ENCODE data around the gene CGB3.
A peak's percentile ranks its signal among the peaks of the same experiment; 100 is the strongest.
"Not testable (repeated sequence)": the region's sequence is repeated elsewhere in the genome, so short reads cannot be mapped to it uniquely, and the experiment has no call there.

CGB3 gene

DNA sequence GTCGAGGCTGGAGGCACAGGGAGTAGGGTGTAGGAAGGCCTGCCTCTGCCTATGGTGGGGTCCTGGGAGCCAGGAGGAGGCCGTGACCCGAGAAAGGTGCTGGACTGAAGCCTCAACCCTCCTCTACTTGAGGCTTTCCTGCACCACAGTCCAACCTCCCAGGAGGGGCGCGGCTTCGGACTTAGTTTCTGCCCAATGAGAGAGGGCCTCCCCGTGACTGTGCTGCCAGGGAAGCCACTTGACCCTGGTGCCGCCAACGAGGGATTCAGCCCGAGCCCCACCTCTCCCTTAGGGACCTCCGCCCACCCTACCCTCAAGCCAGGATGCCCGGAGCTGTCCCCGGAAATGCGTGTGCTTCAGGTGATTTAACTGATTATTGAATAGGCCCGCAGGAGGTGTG lies at the start of gene CGB3:
Gene CGB3, minus strand, starts transcription at position 101 of the 400 bp plus-strand sequence. CDS start 362 bp downstream, outside the sequence.
- DNase-seq, result not testable (repeated sequence)

DNA sequence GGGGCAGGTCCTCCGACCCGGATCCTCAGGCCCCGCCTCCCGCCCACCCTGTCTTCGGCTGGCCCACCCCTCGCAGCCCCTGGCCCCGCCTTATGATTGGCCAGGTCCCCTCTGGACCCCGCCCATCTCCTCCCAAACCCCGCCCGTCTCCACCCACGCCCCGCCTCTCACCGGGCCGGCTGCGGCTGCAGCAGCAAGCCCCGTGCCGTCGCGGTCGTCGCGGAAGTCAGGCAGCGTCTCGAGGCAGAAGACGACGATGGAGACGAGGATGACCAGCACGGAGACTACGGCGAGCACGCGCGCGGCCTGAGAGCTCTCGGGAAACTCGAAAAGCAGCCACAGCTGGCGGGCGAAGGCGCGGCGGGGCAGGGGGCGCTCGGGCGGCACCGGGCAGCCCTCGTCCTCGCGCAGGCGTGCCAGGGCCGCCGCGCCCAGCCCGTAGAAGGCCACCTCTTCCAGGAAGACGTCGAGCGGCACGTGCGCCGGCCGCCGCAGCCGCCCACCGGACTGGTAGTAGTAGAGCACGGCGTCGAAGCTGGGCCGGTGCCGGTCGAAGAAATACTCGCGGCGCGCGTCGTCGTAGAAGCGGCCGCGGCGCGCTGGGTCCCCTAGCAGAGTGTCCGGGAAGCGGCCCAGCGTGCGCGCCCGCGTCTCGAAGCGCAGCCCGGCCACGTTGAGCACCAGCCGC lies 47.9 kb upstream of the CGB3 start:
- no peak for DNase-seq

DNA sequence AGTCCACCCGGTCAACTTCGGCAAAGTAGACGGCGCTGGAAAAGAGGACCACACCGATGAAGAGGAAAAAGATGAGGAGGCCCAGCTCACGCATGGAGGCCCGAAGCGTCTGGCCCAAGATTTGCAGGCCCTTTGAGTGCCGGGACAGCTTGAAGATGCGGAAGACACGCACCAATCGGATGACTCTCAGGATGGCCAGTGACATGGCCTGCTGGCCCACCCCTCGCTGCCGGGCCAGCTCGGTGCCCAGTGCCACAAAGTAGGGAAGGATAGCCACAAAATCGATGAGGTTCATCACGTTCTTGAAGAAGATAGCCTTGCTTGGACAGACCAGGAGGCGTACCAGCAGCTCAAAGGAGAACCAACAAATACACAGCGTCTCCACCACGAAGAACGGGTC lies 46.3 kb upstream of the CGB3 start:
- DNase-seq, result no peak

DNA sequence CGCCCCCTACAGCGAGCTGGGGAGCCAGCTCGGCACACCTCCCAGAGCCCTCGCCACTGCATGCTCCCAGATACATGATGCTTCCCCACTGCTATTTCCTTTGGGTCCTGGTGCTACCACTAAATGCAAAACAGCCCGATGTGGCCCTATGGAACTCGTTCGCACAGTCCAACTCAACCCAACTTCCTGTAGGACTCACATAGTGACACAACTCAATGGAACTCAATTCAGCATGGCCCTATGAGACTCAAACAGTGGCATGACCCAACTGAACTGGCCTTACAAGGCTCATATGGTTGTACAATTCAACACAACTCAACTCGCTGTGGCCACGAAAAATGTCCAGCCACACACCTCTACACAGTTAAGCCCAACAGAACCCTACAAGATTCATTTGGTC lies 44.9 kb upstream of the CGB3 start:
- no peak for DNase-seq

DNA sequence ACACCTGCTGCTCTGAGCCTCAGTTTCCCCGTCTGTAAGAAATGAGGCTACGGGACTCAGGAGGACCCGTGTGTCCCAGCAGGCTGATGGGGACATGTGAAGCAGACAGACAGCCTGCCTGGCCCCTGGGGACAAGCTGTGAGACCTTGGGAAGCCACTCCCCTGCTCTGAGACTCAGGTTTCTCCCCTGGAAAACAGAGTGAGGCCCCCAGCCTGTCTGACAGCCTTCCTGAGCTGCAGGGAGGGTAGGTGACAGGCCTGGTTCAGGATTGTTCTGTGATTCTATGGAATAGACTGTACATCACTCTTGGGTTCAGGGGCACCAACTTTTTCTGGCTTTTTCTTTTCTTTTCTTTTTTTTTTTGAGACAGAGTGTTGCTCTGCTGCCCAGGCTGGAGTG lies 43.4 kb upstream of the CGB3 start:
- no peak for DNase-seq

DNA sequence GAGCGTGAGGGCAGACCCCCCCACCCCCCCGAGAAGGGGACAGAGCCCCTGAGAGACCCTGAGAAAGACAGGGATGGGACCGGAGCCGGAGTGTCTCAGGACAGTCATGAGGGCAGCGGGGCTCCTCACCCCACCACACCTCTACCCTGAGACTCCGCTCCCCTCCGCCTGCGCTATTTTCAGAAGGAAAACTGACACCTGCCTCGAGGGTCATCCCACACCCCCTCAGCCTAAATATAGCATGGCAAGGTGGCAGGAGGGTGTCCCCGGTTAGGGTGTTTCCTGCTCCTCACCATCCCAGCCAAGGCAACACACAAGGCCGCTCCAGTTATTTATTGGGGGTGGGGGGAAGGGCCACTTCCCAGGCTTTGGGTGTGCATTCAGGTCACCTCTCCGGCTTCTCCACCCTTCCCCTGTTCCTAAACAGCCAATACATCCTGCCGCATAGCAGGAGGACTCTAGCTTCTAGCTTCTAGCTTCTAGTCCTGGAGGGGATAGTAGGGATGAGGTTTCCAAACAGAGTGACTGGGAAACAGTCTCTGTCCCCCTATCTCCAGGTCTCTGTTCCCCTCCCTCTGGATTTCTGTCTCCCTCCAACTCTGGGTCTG lies 41.9 kb upstream of the CGB3 start:
- no peak for DNase-seq

DNA sequence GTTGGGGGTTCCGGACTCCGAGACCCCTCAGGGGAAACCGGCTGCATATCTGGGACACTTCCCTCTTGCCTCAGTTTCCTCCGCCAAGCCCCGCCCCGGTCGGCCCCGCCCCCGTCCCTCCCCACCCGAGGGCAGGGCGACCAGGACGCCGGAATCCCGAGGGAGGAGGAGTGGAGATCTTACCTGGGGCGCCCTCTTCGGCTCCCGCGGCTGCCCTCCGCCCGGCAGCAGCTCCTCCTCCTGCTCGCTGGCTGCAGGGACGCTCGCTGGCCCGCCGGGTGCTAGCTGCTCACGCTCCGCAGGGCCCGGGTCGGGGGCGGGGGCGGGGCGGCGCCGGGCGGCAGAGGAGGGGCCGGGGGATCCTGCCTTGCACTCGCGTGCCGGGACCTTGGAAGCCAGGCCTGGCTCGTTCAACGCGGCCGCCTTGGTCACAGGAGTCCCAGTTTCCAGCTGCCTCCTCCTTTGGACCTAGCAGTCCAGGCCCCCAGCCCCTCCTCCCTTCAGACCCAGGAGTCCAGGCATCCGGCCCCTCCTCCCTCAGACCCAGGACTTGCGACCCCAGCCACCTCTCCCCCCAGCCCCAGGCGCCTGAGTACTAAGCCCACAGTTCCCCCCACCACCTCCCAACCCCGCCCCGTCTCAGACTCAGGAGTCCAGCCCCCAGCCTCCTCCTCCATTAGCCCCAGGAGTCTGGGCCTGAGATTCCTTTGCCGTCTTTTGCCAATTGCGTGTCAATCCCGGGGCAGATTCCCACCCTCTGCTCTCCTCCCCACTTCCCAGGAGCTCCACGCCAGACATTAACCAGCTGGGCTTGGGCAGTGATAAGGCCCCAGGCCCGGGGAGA lies 40.9 kb upstream of the CGB3 start, which contains the start of gene NTF4:
Gene NTF4, minus strand, starts transcription at position 51 of the 844 bp plus-strand sequence. CDS start 2,821 bp downstream, outside the sequence.
- no peak for DNase-seq

DNA sequence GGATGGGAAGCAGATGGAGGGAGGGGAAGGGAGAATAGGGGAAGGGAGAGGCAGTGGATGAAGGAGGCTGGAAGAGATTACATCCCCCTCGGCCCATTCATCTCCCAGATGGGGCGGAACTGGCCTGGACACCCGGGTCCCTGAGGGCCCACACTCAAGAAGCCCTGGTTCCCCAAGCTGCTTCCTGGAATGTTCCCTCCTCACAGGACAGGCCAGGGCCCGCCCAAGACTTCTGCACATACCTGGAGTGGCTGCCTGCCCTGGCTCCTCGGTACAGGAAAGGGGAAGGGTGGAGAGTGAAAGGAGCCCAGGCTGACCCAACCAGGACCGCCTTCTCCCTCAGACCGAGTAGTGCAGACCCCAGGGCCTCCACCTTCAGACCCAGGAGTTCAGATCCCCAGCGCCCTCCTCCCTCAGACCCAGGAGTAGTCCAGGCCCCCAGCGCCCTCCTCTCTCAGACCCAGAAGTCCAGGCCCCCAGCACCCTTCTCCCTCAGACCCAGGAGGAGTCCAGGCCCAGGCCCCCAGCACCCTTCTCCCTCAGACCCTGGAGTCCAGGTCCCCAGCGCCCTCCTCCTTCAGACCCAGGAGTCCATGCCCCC lies 40.0 kb upstream of the CGB3 start:
- no peak for DNase-seq

DNA sequence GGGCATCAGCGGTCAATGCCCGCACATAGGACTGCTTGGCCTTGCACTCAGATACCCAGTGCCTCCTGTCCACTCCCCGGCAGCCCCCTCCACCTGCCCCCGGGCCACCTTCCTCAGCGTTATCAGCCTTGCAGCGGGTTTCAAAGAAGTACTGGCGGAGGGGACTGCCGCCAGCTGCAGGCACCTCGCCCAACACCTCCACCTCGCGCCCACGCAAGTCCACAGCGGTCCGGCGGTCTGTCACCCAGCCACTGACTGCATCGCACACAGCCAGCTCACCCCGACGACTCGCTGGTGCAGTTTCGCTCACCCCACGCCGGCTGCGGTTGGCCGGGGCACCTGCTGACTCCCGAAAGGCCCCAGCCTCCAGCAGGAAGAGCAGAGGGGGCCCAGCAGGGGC lies 37.3 kb upstream of the CGB3 start:
- no peak for DNase-seq

DNA sequence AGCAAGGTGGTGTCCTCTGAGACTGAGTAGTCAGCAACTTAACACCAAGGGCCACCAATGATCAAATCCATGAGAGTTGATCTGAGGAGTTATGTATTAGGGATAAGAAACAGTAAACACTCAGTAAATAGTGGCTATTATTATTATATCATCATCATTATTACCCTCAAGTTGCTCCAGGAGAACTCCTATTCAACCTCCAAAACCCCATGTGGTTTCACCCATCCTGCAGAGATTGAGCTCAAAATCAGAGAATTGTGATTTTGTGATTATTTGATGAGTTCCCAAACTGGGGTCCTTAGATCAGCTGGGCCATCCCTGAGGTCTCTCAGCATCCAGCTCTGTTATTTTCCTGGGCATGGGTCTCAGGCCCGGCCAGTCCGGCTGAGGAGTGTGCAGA lies 36.9 kb upstream of the CGB3 start:
- DNase-seq, result no peak

DNA sequence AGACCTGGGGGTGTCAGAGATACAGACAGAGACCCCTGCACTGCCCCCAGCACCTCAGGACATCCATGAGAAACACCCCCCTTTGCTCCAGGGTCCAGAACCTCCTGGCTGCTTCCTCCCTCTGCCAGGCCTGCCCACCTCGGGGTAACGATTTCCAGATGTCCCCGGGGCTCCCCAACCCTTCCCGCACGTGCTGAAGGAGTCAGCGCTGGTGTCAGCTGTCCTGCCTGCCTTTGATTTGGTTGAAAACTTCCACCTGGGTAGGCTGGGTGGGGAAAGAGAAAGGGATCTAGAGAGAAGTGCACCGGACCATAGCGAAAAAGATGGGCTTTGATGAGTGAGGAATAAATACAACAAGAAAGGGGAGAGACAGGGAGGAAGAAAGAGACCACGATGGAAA lies 34.9 kb upstream of the CGB3 start:
- DNase-seq, result no peak

DNA sequence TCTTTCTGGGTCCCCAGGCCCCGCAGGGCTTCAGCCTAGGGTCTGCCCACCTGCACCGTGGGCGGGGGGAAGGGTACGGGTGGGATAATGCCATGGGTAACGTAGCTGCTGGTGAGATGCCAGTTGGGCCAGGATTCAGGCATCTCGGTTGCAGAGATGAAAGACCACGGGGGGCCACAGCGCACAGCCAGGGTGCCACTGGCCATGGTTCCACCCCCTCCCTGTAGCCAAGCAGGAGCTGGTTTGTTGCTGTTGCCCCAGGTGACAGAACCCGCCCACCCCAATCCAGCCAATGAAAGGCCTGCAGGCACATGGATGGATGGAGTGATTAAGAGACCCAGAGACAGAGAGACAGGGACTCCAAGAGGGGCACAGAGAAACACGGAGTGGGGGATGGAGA lies 34.4 kb upstream of the CGB3 start:
- DNase-seq, result no peak

DNA sequence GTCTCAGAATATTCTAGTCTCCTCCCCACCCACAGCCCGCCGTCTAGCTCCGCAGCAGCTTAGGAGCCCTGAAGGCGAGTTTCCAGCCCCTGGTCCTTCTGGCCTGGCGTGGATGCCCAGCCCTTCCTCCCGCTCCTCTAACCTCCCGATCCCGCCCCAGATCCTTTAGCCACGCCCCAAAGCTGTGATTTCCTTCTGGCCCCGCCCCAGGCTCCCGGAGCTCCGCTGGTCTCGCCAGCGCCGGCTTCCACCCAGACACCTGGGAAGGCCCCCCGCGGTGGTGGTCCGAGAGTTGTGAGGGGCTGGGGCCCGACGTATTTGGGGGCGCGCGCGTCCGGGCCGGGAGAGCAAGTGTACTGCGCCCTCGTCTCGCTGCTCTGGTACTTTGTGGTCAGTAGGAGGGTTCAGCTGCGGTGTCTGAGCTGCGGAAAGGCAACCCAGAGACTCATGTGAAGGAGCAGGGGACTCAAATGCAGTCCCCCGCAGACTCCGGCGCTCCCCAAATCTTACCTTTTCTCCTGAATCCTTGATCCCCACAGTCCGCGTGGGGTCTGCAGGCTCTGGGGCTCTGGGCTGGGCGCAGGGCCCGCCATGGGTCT lies 33.6 kb upstream of the CGB3 start, which contains the start of gene CGB7:
Gene CGB7, minus strand, starts transcription at position 114 of the 599 bp plus-strand sequence. CDS start 2,374 bp downstream, outside the sequence.
- DNase-seq, result peak; percentile 52

DNA sequence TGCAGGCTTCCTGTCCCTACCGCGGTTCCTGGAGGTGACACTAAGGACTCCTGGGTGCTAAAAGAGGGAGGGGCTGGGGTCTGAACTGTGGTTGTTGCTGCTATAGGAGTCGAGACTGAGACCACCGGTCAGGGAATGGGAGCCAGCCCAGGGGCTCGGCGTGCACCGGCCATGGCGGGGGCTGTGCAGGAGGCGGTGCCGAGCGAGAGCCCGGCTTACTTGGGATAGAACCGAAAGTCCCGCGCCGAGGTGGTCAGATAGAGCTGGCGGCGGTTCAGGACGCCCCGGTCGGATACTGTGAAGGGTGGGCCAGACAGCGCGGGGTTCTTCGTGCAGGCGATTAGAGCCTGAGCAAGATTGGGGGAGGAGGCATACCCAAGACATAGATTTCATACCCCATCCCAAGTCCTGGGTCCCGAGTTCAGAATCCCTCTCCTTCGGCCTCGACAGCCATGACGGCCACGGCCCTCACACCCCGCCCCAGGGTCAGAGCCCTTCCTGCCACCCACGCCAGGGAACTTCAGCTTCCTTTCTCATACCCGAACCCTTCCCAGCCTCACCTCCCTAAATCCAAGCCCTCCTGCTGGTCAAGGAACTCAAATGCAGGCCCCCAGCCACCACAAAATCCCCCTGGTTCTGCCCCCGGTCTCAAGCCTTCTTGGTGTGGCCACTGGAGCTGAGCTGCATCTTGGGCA lies 32.9 kb upstream of the CGB3 start:
- not testable (repeated sequence) for DNase-seq

DNA sequence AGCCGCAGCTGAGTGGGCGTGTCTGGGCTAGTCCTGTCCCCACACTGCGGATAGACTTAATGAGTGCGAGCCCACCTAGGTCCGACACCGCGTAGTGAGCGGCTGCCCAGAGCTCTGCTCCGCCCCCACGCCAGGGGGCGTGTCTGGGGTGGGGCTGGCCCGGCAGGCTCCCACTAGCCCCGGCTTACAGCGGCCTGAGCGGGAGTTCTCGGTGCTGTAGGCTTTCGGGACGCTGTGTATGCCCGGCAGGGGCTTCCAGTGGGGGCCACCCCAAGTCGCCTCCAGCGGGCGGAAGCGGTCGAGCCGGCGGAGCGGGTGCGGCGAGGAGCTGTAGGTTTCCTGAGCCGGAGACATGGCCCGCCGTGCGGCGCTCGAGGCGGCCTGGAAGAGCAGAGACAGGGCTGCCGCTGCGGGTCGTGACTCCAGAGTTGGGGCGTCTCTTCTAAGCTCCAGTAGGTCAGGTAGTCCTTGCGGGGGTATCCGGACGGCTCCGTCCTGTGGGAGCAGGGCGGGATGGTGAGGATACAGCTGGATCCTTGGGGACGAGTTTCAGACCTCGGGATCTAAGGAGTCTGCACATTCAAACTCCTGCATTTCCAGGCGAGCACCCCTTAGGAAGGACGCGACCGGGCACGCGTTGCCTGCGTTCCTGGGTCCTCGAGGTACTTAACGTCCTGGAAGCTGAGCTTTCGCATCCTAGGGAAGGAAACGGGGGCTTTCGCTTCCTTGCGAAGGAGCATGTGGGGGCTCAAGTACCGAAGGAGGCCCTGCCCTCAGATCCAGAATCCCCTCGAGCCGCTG lies 32.2 kb upstream of the CGB3 start:
- DNase-seq, result peak; percentile 66

DNA sequence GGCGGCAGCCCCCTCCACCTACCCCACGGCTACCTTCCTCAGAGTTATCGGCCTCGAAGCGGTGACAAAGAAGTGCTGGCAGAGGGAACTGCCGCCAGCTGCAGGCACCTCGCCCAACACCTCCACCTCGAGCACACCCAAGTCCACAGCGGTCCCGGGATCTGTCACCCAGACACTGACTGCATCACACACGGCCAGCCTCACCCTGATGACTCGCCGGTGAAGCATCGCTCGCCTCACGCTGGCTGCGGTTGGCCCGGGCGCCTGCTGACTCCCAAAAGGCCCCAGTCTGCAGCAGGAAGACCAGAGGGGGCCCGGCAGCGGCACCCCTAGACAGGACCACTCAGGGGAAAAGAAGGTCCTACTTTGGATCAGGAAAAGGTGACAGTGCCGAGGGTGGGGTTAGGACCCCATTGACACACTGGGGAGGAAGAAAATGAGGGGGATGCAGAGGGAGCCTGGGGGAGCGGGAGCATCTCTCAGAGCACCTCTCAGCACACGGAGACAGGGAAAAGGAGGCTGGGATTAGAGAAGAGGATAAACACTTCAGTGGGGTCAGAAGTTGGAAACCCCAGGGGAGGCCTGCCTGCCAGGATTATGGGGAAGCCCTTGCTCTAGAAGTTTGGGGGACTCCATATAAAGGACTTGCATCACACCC lies 26.4 kb upstream of the CGB3 start:
- peak; percentile 63 for DNase-seq

DNA sequence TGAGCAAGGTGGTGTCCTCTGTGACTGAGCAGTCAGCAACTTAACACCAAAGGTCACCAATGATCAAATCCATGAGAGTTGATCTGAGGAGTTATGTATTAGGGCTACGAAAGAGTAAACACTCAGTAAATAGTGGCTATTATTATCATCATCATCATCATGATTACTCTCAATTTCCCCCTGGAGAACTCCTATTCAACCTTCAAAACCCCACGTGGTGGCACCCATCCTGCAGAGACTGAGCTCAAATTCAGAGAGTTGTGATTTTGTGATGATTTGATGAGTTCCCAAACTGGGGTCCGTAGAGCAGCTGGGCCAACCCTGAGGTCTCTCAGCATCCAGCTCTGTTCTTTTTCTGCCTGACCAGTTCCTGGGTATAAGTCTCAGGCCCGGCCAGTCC lies 25.7 kb upstream of the CGB3 start:
- not testable (repeated sequence) for DNase-seq

DNA sequence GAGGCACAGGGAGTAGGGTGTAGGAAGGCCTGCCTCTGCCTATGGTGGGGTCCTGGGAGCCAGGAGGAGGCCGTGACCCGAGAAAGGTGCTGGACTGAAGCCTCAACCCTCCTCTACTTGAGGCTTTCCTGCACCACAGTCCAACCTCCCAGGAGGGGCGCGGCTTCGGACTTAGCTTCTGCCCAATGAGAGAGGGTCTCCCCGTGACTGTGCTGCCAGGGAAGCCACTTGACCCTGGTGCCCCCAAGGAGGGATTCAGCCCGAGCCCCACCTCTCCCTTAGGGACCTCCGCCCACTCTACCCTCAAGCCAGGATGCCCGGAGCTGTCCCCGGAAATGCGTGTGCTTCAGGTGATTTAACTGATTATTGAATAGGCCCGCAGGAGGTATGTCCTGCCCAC lies 24.9 kb upstream of the CGB3 start, which contains the start of gene CGB8:
Gene CGB8, minus strand, starts transcription at position 101 of the 400 bp plus-strand sequence. CDS start 372 bp downstream, outside the sequence.
- not testable (repeated sequence) for DNase-seq

DNA sequence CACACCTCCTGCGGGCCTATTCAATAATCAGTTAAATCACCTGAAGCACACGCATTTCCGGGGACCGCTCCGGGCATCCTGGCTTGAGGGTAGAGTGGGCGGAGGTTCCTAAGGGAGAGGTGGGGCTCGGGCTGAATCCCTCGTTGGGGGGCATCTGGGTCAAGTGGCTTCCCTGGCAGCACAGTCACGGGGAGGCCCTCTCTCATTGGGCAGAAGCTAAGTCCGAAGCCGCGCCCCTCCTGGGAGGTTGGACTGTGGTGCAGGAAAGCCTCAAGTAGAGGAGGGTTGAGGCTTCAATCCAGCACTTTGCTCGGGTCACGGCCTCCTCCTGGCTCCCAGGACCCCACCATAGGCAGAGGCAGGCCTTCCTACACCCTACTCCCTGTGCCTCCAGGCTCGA lies 19.4 kb upstream of the CGB3 start, which contains the start of gene CGB5:
Gene CGB5, plus strand, starts transcription at position 301 of the 400 bp plus-strand sequence. CDS start 362 bp downstream, outside the sequence.
- not testable (repeated sequence) for DNase-seq

DNA sequence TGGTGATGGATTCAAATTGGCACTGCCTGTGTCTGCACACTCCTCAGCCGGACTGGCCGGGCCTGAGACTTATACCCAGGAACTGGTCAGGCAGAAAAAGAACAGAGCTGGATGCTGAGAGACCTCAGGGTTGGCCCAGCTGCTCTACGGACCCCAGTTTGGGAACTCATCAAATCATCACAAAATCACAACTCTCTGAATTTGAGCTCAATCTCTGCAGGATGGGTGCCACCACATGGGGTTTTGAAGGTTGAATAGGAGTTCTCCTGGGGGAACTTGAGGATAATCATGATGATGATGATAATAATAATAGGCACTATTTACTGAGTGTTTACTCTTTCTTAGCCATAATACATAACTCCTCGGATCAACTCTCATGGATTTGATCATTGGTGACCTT lies 18.5 kb upstream of the CGB3 start:
- DNase-seq, result not testable (repeated sequence)
